Activated CD8-positive, alpha-beta memory T cell treated with anti-CD3 and anti-CD28 coated beads for 24 hours (primary cell): Measurements from ENCODE around the gene PLA2G4E.

Source experiments
- DNase-seq: peaks from one replicate; pipeline ENCODE4 v3.0.0-alpha.2; 2020

The PLA2G4E gene

GRCh38 chr15:41932511-41933289 is 88.1 kb downstream of the PLA2G4E start:
- no peak for DNase-seq

GRCh38 chr15:41932101-41932500 is 88.7 kb downstream of the PLA2G4E start:
- DNase-seq, result no peak
